Measurements from ENCODE around the gene FAM149B1. TPM values are rescaled to one million over a fixed set of nuclear protein-coding genes. Genes with fewer than 3 reads are reported as not detected.

The FAM149B1 gene
- polyA plus RNA-seq, 1 donor from 2014 or later: 53.5 TPM

GRCh38 chr10:73169320-73169719, 1.4 kb downstream of the FAM149B1 start:
- Histone ChIP-seq H3K79me2 (replicated peaks; ENCODE audit: insufficient read depth, low read length) (peaks cover 40% of the 10 kb centered on the region), H3K9ac (ENCODE audit: low read length) (no peak overlapping the region), H3K36me3 (ENCODE audit: insufficient read depth, low read length) (peaks cover 3% of the 10 kb centered on the region), H3K9me2 (ENCODE audit: insufficient read depth, low read length) (no peaks in the 10 kb centered on the region), H2AFZ (ENCODE audit: low read depth, low read length) (no peak overlapping the region), H4K20me1 (ENCODE audit: insufficient read depth) (no peaks in the 10 kb centered on the region), H3K4me2 (ENCODE audit: low read length) (no peak overlapping the region), H3K27ac (ENCODE audit: low read length) (no peak overlapping the region), H3K4me3 (ENCODE audit: low read length) (no peak overlapping the region), H3F3A (ENCODE audit: insufficient read depth, low read length, poor library complexity, severe bottlenecking) (peaks cover 5% of the 10 kb centered on the region), H3K27me3 (ENCODE audit: insufficient read depth, low read depth, low read length) (no peaks in the 10 kb centered on the region), H3K9me3 (ENCODE audit: low read length) (no peaks in the 10 kb centered on the region)
- TF ChIP-seq MXI1 (conservative IDR thresholded peaks at IDR 0.05; ENCODE audit: poor library complexity, severe bottlenecking) (no peak), REST (IDR thresholded peaks at IDR 0.05; ENCODE audit: borderline replicate concordance) (no peak), RAD21 (conservative IDR thresholded peaks at IDR 0.05) (no peak), POLR2AphosphoS5 (IDR thresholded peaks at IDR 0.05) (no peak), EZH2 (IDR thresholded peaks at IDR 0.05; ENCODE audit: borderline replicate concordance, insufficient read depth, low read length, poor library complexity, severe bottlenecking) (no peak), TAF1 (IDR thresholded peaks at IDR 0.05; ENCODE audit: low read depth) (no peak), CTCF (IDR thresholded peaks at IDR 0.05; ENCODE audit: poor library complexity, severe bottlenecking) (no peak), SMC3 (conservative IDR thresholded peaks at IDR 0.05; ENCODE audit: poor library complexity) (no peak), EP300 (conservative IDR thresholded peaks at IDR 0.05; ENCODE audit: poor library complexity, severe bottlenecking) (no peak)

GRCh38 chr10:73172867-73173266, 4.9 kb downstream of the FAM149B1 start:
- Histone ChIP-seq H2AFZ (ENCODE audit: low read depth, low read length) (no peak overlapping the region), H3K27ac (ENCODE audit: low read length) (no peak overlapping the region), H3K4me3 (ENCODE audit: low read length) (no peak overlapping the region), H4K20me1 (ENCODE audit: insufficient read depth) (no peaks in the 10 kb centered on the region), H3K9me3 (ENCODE audit: low read length) (no peaks in the 10 kb centered on the region), H3K36me3 (ENCODE audit: insufficient read depth, low read length) (no peaks in the 10 kb centered on the region), H3K27me3 (ENCODE audit: insufficient read depth, low read depth, low read length) (no peaks in the 10 kb centered on the region), H3K79me2 (replicated peaks; ENCODE audit: insufficient read depth, low read length) (peaks cover 9% of the 10 kb centered on the region), H3F3A (ENCODE audit: insufficient read depth, low read length, poor library complexity, severe bottlenecking) (no peaks in the 10 kb centered on the region), H3K9me2 (ENCODE audit: insufficient read depth, low read length) (no peaks in the 10 kb centered on the region), H3K4me2 (ENCODE audit: low read length) (no peak overlapping the region), H3K9ac (ENCODE audit: low read length) (no peak overlapping the region)
- no peak for TF ChIP-seq RAD21 (conservative IDR thresholded peaks at IDR 0.05)
- TF ChIP-seq EZH2 (IDR thresholded peaks at IDR 0.05; ENCODE audit: borderline replicate concordance, insufficient read depth, low read length, poor library complexity, severe bottlenecking): no peak

All from neural cell (in vitro differentiated cells).